ENCODE measurements around the gene CUBN. TPM values are rescaled to one million over a fixed set of nuclear protein-coding genes. Genes with fewer than 3 reads are reported as not detected.

CUBN gene
- total and polyA plus RNA-seq, 7 experiments from 2014 or later = 0.39 to 17.5 (median 7.0) TPM

DNA sequence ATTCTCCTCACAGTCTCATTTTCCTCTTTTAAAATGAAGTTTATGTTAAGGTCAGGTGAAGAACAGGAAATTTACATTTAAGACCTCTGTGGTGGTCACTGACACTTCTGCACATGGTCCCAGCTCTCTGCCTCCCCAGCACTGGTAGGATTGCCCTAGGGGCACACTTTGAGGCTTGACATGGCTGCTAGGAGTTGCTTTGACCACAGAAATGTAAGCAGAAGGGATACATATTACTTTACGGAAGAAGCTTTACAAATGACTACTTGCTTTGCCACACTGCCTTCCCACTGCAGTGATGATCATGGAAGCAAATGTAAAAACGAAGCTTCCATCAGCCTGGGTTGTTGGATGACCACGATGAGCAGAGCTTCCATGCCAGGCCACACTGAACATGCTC, 259.3 kb downstream of the CUBN start:
- intact Hi-C loops (cut with micrococcal nuclease) = no loop called here
- ChIA-PET POLR2A (interaction anchor here (0.6 kb wide), 1 partner anchor 340 kb away, joined by 3 read pairs; no protein-coding TSS in a partner anchor), CTCF (interaction anchor here (1.4 kb wide), 2 partner anchors 26 to 27 kb away, joined by 5 read pairs; no protein-coding TSS in a partner anchor)
- no peaks in the 10 kb centered on the region for H3K4me1 Mint-ChIP-seq
- Histone ChIP-seq H3K27me3 (ENCODE audit: control insufficient read depth in 2 of 2, insufficient read depth in 2 of 2, low read length in 2 of 2) (no peaks in the 10 kb centered on the region), H3K36me3 (ENCODE audit: control insufficient read depth in 2 of 3, insufficient read depth in 3 of 3, low read length in 3 of 3) (peaks cover 0 to 12% (median 0%) of the 10 kb centered on the region in 3 experiments), H3K4me3 (ENCODE audit: low read length) (no peak overlapping the region), H3K4me1 (ENCODE audit: control insufficient read depth in 2 of 2, insufficient read depth in 2 of 2, low read length in 2 of 2) (no peaks in the 10 kb centered on the region), H3K9me3 (ENCODE audit: control insufficient read depth in 2 of 3, low read length in 3 of 3) (no peaks in the 10 kb centered on the region), H3K27ac (ENCODE audit: low read depth, low read length) (no peak overlapping the region)
- H3K36me3 Mint-ChIP-seq = peaks cover 0 to 58% (median 41%) of the 10 kb centered on the region in 5 donors
- H3K27me3 Mint-ChIP-seq = peaks cover 0 to 19% (median 0%) of the 10 kb centered on the region in 5 donors
- no peak overlapping the region for H3K4me3 Mint-ChIP-seq
- DNase-seq (no peak), ATAC-seq (no peak)
- no peak overlapping the region for H3K27ac Mint-ChIP-seq
- H3K9me3 Mint-ChIP-seq = peaks cover 0 to 1% (median 0%) of the 10 kb centered on the region in 11 donors

DNA sequence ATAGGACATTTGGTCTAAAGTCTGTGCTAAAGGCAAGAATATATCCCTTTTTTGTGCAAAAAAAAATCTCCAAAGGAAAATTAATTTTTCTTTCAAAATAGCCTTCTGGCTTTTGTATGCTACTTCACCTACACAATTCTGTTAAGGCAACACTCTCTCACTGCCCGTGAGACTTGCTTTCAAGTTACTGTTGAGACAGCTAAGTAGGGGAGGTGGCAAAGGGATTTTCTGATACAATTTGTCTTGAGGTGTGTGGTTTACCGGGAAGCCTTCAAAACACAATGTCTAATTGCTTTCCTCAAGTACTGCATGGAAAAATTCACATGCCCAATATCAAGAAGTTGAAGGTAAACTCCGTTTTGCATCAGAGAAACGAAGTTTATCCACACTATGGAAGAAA, 261.6 kb downstream of the CUBN start:
- ChIA-PET POLR2A (no interaction called here), CTCF (no interaction called here)
- H3K27ac ChIP-seq (ENCODE audit: low read depth, low read length) = no peak overlapping the region
- Mint-ChIP-seq H3K27ac (no peak overlapping the region), H3K4me3 (no peak overlapping the region), H3K9me3 (peaks cover 0 to 1% (median 0%) of the 10 kb centered on the region in 11 donors), H3K36me3 (peaks cover 0 to 42% (median 25%) of the 10 kb centered on the region in 5 donors), H3K27me3 (peaks cover 0 to 21% (median 0%) of the 10 kb centered on the region in 5 donors), H3K4me1 (peaks cover 0 to 2% (median 0%) of the 10 kb centered on the region in 7 donors)
- H3K36me3 ChIP-seq (ENCODE audit: control insufficient read depth in 2 of 3, insufficient read depth in 3 of 3, low read length in 3 of 3) = peaks cover 0 to 5% (median 0%) of the 10 kb centered on the region in 3 experiments
- ATAC-seq = no peak
- H3K9me3 ChIP-seq (ENCODE audit: control insufficient read depth in 2 of 3, low read length in 3 of 3) = no peaks in the 10 kb centered on the region
- no peaks in the 10 kb centered on the region for H3K27me3 ChIP-seq (ENCODE audit: control insufficient read depth in 2 of 2, insufficient read depth in 2 of 2, low read length in 2 of 2)
- intact Hi-C loops (cut with micrococcal nuclease) = no loop called here
- H3K4me1 ChIP-seq (ENCODE audit: control insufficient read depth in 2 of 2, insufficient read depth in 2 of 2, low read length in 2 of 2) = no peaks in the 10 kb centered on the region
- no peak for DNase-seq
- no peak overlapping the region for H3K4me3 ChIP-seq (ENCODE audit: low read length)

- H3K36me3 Mint-ChIP-seq = peaks cover 0 to 38% (median 21%) of the 10 kb centered on the region in 5 donors
- H3K27ac Mint-ChIP-seq = no peak overlapping the region
- intact Hi-C loops (cut with micrococcal nuclease) = no loop called here
- H3K9me3 Mint-ChIP-seq = peaks cover 0 to 1% (median 0%) of the 10 kb centered on the region in 11 donors
- Histone ChIP-seq H3K4me1 (ENCODE audit: control insufficient read depth in 2 of 2, insufficient read depth in 2 of 2, low read length in 2 of 2) (no peaks in the 10 kb centered on the region), H3K36me3 (ENCODE audit: control insufficient read depth in 2 of 3, insufficient read depth in 3 of 3, low read length in 3 of 3) (peaks cover 0 to 1% (median 0%) of the 10 kb centered on the region in 3 experiments), H3K27me3 (ENCODE audit: control insufficient read depth in 2 of 2, insufficient read depth in 2 of 2, low read length in 2 of 2) (no peaks in the 10 kb centered on the region), H3K9me3 (ENCODE audit: control insufficient read depth in 2 of 3, low read length in 3 of 3) (no peaks in the 10 kb centered on the region), H3K27ac (ENCODE audit: low read depth, low read length) (no peak overlapping the region), H3K4me3 (ENCODE audit: low read length) (no peak overlapping the region)
- ATAC-seq = no peak
- H3K4me3 Mint-ChIP-seq = no peak overlapping the region
- ChIA-PET CTCF (no interaction called here), POLR2A (no interaction called here)
- H3K4me1 Mint-ChIP-seq = peaks cover 0 to 2% (median 0%) of the 10 kb centered on the region in 7 donors
- DNase-seq = no peak
- H3K27me3 Mint-ChIP-seq = peaks cover 0 to 22% (median 0%) of the 10 kb centered on the region in 5 donors
Observed at GRCh38 chr10:16867556-16867955, 262.1 kb downstream of the CUBN start.

GRCh38 chr10:16866541-16867275, 262.9 kb downstream of the CUBN start:
- H3K4me1 ChIP-seq (ENCODE audit: control insufficient read depth in 2 of 2, insufficient read depth in 2 of 2, low read length in 2 of 2) = no peaks in the 10 kb centered on the region
- H3K36me3 ChIP-seq (ENCODE audit: control insufficient read depth in 2 of 3, insufficient read depth in 3 of 3, low read length in 3 of 3) = no peaks in the 10 kb centered on the region
- Mint-ChIP-seq H3K27ac (no peak overlapping the region), H3K4me1 (peaks cover 0 to 2% (median 0%) of the 10 kb centered on the region in 7 donors), H3K36me3 (peaks cover 0 to 41% (median 22%) of the 10 kb centered on the region in 5 donors), H3K9me3 (peaks cover 0 to 3% (median 0%) of the 10 kb centered on the region in 11 donors), H3K27me3 (peaks cover 0 to 22% (median 0%) of the 10 kb centered on the region in 5 donors), H3K4me3 (no peak overlapping the region)
- POLR2A ChIA-PET = no interaction called here
- ATAC-seq = no peak
- no peak overlapping the region for H3K27ac ChIP-seq (ENCODE audit: low read depth, low read length)
- H3K4me3 ChIP-seq (ENCODE audit: low read length) = no peak overlapping the region
- no peak for DNase-seq
- H3K27me3 ChIP-seq (ENCODE audit: control insufficient read depth in 2 of 2, insufficient read depth in 2 of 2, low read length in 2 of 2) = no peaks in the 10 kb centered on the region
- H3K9me3 ChIP-seq (ENCODE audit: control insufficient read depth in 2 of 3, low read length in 3 of 3) = no peaks in the 10 kb centered on the region
- intact Hi-C loops (cut with micrococcal nuclease) = no loop called here
- CTCF ChIA-PET = interaction anchor here (0.5 kb wide), 1 partner anchor 964 kb away, joined by 4 read pairs; no protein-coding TSS in a partner anchor

GRCh38 chr10:16865766-16866165, 263.8 kb downstream of the CUBN start:
- no peaks in the 10 kb centered on the region for H3K27me3 ChIP-seq (ENCODE audit: control insufficient read depth in 2 of 2, insufficient read depth in 2 of 2, low read length in 2 of 2)
- no peak for DNase-seq
- Mint-ChIP-seq H3K4me1 (peaks cover 0 to 2% (median 0%) of the 10 kb centered on the region in 7 donors), H3K27ac (no peak overlapping the region), H3K9me3 (peaks cover 0 to 3% (median 1%) of the 10 kb centered on the region in 11 donors), H3K4me3 (no peak overlapping the region), H3K36me3 (peaks cover 0 to 42% (median 24%) of the 10 kb centered on the region in 5 donors), H3K27me3 (peaks cover 0 to 22% (median 0%) of the 10 kb centered on the region in 5 donors)
- no peaks in the 10 kb centered on the region for H3K36me3 ChIP-seq (ENCODE audit: control insufficient read depth in 2 of 3, insufficient read depth in 3 of 3, low read length in 3 of 3)
- intact Hi-C loops (cut with micrococcal nuclease) = no loop called here
- no peak for ATAC-seq
- H3K27ac ChIP-seq (ENCODE audit: low read depth, low read length) = no peak overlapping the region
- H3K9me3 ChIP-seq (ENCODE audit: control insufficient read depth in 2 of 3, low read length in 3 of 3) = no peaks in the 10 kb centered on the region
- POLR2A ChIA-PET = no interaction called here
- no peaks in the 10 kb centered on the region for H3K4me1 ChIP-seq (ENCODE audit: control insufficient read depth in 2 of 2, insufficient read depth in 2 of 2, low read length in 2 of 2)
- CTCF ChIA-PET = no interaction called here
- no peak overlapping the region for H3K4me3 ChIP-seq (ENCODE audit: low read length)

- peaks cover 0 to 36% (median 29%) of the 10 kb centered on the region in 5 donors for H3K36me3 Mint-ChIP-seq
- H3K27me3 Mint-ChIP-seq = peaks cover 0 to 16% (median 0%) of the 10 kb centered on the region in 5 donors
- Histone ChIP-seq H3K27me3 (ENCODE audit: control insufficient read depth in 2 of 2, insufficient read depth in 2 of 2, low read length in 2 of 2) (no peaks in the 10 kb centered on the region), H3K4me1 (ENCODE audit: control insufficient read depth in 2 of 2, insufficient read depth in 2 of 2, low read length in 2 of 2) (no peaks in the 10 kb centered on the region), H3K36me3 (ENCODE audit: control insufficient read depth in 2 of 3, insufficient read depth in 3 of 3, low read length in 3 of 3) (no peaks in the 10 kb centered on the region), H3K4me3 (ENCODE audit: low read length) (no peak overlapping the region), H3K27ac (ENCODE audit: low read depth, low read length) (no peak overlapping the region), H3K9me3 (ENCODE audit: control insufficient read depth in 2 of 3, low read length in 3 of 3) (no peaks in the 10 kb centered on the region)
- H3K4me3 Mint-ChIP-seq = no peak overlapping the region
- POLR2A ChIA-PET = interaction anchor here (0.6 kb wide), 1 partner anchor 22 kb away, joined by 3 read pairs; no protein-coding TSS in a partner anchor
- peaks cover 0 to 2% (median 0%) of the 10 kb centered on the region in 7 donors for H3K4me1 Mint-ChIP-seq
- DNase-seq (no peak), ATAC-seq (no peak)
- H3K9me3 Mint-ChIP-seq = peaks cover 0 to 5% (median 3%) of the 10 kb centered on the region in 11 donors
- intact Hi-C loops (cut with micrococcal nuclease) = no loop called here
- CTCF ChIA-PET = no interaction called here
- no peak overlapping the region for H3K27ac Mint-ChIP-seq
Observed at GRCh38 chr10:16863766-16864165, 265.8 kb downstream of the CUBN start.

All from naive thymus-derived CD4-positive, alpha-beta T cell (primary cell).